Measurements from ENCODE around the gene CASKIN2.

Gene CASKIN2

DNA sequence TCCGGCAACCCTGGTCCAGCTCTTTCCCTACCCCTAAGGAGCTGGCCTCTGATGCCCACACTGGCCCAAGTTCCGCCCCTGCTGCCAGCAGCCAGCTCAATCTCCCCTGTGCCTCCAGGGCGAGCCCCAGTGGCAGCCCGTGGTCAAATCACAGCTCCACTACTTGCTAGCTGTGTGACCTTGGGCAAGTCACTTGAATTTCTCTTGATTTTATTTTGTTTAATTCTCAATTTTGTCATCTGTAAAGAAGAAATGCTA, 10.3 kb downstream of the CASKIN2 start:
- H3K36me3 ChIP-seq (ENCODE audit: control insufficient read depth, insufficient read depth, low read length), result peaks cover 9% of the 10 kb centered on the region

DNA sequence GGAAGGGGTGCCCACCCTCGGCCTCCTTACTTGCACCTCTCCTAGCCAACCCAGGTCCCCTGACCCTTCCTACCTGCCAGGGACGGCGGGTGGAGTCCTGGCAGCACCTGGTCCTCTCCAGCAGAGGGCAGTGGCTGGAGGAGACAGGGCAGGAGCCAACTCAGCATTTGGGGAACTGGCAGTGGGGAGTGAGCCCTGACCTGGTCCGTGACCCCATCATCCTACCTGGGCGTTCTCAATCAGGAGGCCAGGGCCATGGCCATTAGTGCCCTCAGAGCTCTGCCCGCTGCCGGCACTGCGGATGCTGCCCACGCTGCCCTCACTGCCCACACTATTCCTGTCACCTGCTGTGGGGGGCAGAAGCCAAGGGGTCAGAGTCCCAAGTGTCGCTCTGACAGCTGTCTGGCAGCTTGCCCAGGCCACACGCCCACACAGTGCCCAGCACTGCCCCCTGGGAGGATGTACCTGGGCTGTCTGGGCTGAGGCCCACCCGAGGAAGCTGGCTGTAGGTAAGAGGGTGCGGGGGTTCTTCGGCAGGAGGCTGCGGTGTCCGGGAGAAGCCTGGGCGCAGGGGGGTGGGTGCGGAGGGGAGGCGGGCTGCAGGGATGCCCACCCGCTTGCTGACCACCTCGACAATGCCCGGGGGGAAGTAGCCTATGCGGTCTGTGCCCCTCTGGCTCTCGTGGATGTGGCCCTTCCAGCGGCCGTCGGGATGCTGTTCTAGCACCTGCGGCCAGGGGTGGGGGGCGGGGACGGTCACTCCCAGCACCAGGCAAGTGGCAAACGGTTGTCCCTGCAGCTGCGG, 10.8 kb downstream of the CASKIN2 start:
- H3K36me3 ChIP-seq (ENCODE audit: control insufficient read depth, insufficient read depth, low read length), result peaks cover 9% of the 10 kb centered on the region
- H3K9me3 ChIP-seq (ENCODE audit: control insufficient read depth, low read length), result no peaks in the 10 kb centered on the region
- H3K27me3 ChIP-seq (ENCODE audit: control insufficient read depth, insufficient read depth, low read length), result no peaks in the 10 kb centered on the region
- H3K9ac ChIP-seq (ENCODE audit: low read length), result no peak overlapping the region
- peaks cover 14% of the 10 kb centered on the region for H3K4me1 ChIP-seq (ENCODE audit: control insufficient read depth, insufficient read depth, low read length)
- no peak overlapping the region for H3K4me3 ChIP-seq (ENCODE audit: low read length)

More for the DNA sequence above, 10.3 kb downstream of the CASKIN2 start:
- Histone ChIP-seq H3K9ac (ENCODE audit: low read length) (no peak overlapping the region), H3K27me3 (ENCODE audit: control insufficient read depth, insufficient read depth, low read length) (no peaks in the 10 kb centered on the region), H3K9me3 (ENCODE audit: control insufficient read depth, low read length) (no peaks in the 10 kb centered on the region), H3K4me1 (ENCODE audit: control insufficient read depth, insufficient read depth, low read length) (peaks cover 16% of the 10 kb centered on the region), H3K4me3 (ENCODE audit: low read length) (no peak overlapping the region)

DNA sequence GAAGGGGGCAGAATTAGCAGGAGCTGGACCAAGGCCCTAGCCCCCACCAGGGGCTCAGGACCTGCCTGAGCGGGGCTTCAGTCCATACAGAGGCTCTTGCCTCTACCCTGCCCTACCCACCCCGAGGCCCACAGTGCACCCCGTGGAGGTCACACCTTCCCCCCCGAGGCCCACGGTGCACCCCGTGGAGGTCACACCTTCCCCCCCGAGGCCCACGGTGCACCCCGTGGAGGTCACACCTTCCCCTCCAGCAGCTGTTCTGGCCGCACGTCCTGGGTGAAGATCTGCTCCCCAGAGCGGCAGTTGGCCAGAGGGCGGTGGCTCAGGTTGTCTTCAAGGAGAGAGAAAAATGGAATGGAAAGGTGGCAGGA, 11.4 kb downstream of the CASKIN2 start:
- Histone ChIP-seq H3K4me3 (ENCODE audit: low read length) (no peak overlapping the region), H3K4me1 (ENCODE audit: control insufficient read depth, insufficient read depth, low read length) (peaks cover 12% of the 10 kb centered on the region), H3K9ac (ENCODE audit: low read length) (no peak overlapping the region), H3K36me3 (ENCODE audit: control insufficient read depth, insufficient read depth, low read length) (peaks cover 9% of the 10 kb centered on the region), H3K27me3 (ENCODE audit: control insufficient read depth, insufficient read depth, low read length) (no peaks in the 10 kb centered on the region), H3K9me3 (ENCODE audit: control insufficient read depth, low read length) (no peaks in the 10 kb centered on the region)

DNA sequence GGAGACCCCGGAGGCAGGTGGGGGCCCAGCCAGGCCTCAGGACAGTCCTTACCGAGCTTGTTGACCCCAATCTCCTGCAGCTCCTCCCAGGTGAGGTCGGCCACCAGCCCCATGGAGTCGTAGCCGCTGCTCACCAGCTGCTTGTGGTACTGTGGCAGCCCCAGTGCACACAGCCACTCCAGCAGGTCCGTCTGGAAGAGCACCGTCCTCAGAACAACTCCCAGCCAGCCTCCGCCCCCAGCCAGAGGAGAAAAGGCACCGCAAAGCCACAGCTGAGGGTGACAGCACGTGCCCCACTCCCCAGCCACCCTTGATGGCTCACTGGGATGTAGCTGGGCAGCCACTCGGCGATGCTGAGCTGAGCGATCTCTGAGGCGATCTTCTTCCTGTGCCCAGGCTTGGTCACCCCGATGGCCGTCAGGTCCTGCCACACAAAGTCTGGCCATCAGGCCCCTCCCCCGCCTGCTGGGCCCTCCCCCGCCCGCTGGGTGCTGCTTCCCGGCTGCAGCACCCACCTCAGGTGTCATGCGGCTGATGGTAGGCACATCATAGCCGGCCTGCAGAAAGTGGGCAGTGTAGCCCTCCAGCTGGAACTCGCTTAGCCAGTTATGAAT, 11.9 kb downstream of the CASKIN2 start:
- no peak overlapping the region for H3K4me3 ChIP-seq (ENCODE audit: low read length)
- H3K4me1 ChIP-seq (ENCODE audit: control insufficient read depth, insufficient read depth, low read length), result peaks cover 6% of the 10 kb centered on the region
- no peaks in the 10 kb centered on the region for H3K27me3 ChIP-seq (ENCODE audit: control insufficient read depth, insufficient read depth, low read length)
- no peaks in the 10 kb centered on the region for H3K9me3 ChIP-seq (ENCODE audit: control insufficient read depth, low read length)
- H3K36me3 ChIP-seq (ENCODE audit: control insufficient read depth, insufficient read depth, low read length), result peaks cover 4% of the 10 kb centered on the region
- H3K9ac ChIP-seq (ENCODE audit: low read length), result no peak overlapping the region

DNA sequence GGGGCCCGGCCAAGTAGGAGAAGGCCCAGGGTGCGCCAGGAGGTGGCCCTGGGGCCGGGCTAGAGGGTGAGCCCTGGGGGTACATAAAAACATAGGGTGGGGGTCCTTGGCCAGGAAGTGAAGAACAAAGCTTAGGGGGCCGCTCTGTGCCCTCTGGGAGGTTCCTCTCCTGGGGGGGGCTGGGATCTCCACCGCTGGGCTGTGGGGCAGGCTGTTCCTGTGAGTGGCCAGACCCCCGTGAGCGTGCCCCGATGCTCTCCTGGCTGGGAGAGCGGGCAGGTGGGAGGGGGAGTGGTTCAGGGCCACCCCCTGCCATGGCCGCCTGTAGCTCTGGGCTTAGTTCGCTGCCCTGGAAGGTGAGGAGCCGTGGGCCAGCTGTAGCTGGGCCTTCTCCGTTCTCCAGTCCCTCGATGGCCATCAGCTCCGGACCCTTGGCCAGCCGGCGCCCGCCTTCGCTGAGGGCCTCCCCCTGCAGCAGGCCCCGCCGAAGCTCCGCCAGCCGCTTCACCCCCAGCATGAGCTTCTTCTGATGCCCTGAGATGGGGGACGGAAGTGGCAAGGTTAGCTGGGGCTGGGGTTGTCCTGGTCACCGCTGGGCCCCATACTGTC, 12.5 kb downstream of the CASKIN2 start:
- Histone ChIP-seq H3K9ac (ENCODE audit: low read length) (no peak overlapping the region), H3K36me3 (ENCODE audit: control insufficient read depth, insufficient read depth, low read length) (peaks cover 4% of the 10 kb centered on the region), H3K27me3 (ENCODE audit: control insufficient read depth, insufficient read depth, low read length) (no peaks in the 10 kb centered on the region), H3K4me1 (ENCODE audit: control insufficient read depth, insufficient read depth, low read length) (peaks cover 6% of the 10 kb centered on the region), H3K4me3 (ENCODE audit: low read length) (no peak overlapping the region), H3K9me3 (ENCODE audit: control insufficient read depth, low read length) (no peaks in the 10 kb centered on the region)

DNA sequence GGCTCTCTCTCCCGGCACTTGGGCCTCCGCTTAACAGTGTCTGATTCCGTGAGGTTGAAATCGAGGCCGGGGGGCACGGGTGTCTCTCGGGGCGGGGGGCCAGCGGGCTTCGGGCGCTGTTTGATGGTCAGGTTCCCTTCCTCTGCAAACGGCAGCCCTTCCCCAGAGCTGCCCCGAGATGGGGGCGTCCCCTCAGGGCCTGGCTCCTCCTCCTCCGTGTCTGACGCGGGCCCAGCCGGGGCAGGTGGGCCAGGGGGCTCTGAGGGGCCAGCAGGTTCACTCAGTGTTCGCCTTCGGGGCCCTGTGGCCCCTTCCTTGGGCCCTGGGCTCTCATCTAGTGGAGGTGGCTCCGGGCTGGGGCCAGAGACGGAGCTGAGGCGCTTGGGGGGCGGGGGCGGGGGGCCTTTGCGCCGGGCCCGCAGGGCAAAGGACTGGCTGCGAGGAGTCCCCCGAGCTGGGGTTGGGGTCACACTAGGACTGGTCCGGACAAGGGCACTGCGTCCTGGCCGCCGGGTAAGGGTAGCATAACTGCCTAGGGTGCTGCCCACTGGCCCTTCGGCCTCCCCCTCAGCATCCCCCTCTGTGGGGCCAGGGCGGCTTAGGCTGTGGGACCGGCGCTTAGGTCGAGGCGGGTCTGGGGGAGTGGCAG, 13.1 kb downstream of the CASKIN2 start:
- Histone ChIP-seq H3K4me3 (ENCODE audit: low read length) (no peak overlapping the region), H3K4me1 (ENCODE audit: control insufficient read depth, insufficient read depth, low read length) (peaks cover 6% of the 10 kb centered on the region), H3K9ac (ENCODE audit: low read length) (no peak overlapping the region), H3K9me3 (ENCODE audit: control insufficient read depth, low read length) (no peaks in the 10 kb centered on the region), H3K36me3 (ENCODE audit: control insufficient read depth, insufficient read depth, low read length) (peaks cover 5% of the 10 kb centered on the region), H3K27me3 (ENCODE audit: control insufficient read depth, insufficient read depth, low read length) (no peaks in the 10 kb centered on the region)

DNA sequence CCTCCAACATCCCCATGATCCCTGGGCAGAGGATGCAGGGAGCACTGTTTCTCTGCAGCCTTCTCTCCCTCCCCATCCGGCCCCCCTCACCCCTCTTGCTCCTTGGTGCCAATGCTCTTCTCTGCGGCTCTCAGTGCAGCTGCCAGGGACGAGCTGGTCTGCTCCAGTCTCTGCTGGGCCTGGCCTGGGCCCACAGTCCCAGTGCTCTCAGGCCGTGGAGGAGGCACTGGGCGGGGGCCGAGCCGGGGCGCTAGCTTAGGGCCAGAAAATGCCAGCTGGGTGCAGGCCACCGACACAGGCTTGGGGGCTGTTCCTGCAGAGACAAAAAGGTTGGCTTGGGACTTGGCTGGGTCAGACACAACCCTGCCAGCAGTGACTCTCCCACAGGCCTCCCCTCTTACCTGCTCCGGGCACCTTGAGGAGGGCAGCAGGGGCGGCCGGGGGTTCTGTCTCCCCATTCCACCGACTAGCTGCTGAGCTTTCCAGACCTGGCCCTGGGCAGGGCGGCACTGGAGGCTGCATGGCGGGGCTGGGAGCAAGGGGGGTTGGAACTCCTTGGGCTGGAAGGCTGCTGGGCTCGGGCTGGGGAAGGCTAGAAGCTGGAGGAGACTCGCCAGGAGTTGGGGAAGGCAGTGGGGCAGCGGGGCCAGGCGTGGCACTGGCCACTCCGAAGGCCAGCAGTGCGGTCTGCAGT, 13.8 kb downstream of the CASKIN2 start:
- no peak overlapping the region for H3K9ac ChIP-seq (ENCODE audit: low read length)
- no peaks in the 10 kb centered on the region for H3K9me3 ChIP-seq (ENCODE audit: control insufficient read depth, low read length)
- H3K4me1 ChIP-seq (ENCODE audit: control insufficient read depth, insufficient read depth, low read length), result peaks cover 6% of the 10 kb centered on the region
- H3K36me3 ChIP-seq (ENCODE audit: control insufficient read depth, insufficient read depth, low read length), result peaks cover 6% of the 10 kb centered on the region
- no peaks in the 10 kb centered on the region for H3K27me3 ChIP-seq (ENCODE audit: control insufficient read depth, insufficient read depth, low read length)
- no peak overlapping the region for H3K4me3 ChIP-seq (ENCODE audit: low read length)

DNA sequence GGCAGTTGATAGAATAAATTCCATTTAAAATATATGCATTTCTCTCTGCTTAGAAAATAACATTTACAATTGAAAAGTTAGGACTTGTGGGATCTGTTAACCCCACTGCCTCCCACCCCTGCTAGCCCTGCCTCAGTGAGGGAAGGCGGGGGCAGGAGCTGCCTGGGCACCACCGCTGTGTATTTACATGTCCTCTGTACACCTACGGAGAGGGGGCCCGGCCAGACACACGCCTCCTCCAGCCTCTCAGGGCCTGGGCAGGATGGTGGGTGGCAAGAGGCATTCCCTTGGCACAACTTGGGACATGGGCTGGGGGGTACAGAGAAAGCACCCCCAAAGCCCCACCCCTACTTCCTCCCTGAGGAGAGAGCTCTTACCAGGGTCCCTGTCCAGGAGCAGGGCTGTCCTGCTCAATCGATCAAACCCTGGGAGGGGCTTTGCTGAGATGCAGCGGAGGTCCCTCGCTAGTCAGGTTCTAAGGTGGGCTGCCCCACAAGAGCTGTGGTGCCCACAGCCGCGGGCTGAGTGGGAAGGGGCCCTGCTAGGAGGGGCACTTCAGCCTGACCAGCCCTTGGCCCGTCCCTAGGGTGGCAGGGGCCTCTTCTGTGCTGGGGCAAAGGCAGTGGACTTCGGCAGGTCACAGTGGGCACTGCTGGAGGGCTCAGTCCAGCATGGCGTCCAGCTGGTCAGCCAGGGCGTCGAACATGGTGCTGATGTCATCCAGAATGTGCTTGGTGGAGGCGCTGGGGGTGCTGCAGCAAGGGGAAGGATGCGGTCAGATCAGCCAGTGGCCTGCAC, 14.7 kb downstream of the CASKIN2 start:
- Histone ChIP-seq H3K27me3 (ENCODE audit: control insufficient read depth, insufficient read depth, low read length) (no peaks in the 10 kb centered on the region), H3K9me3 (ENCODE audit: control insufficient read depth, low read length) (no peaks in the 10 kb centered on the region), H3K36me3 (ENCODE audit: control insufficient read depth, insufficient read depth, low read length) (peaks cover 12% of the 10 kb centered on the region), H3K9ac (ENCODE audit: low read length) (no peak overlapping the region), H3K4me3 (ENCODE audit: low read length) (no peak overlapping the region), H3K4me1 (ENCODE audit: control insufficient read depth, insufficient read depth, low read length) (peaks cover 6% of the 10 kb centered on the region)

DNA sequence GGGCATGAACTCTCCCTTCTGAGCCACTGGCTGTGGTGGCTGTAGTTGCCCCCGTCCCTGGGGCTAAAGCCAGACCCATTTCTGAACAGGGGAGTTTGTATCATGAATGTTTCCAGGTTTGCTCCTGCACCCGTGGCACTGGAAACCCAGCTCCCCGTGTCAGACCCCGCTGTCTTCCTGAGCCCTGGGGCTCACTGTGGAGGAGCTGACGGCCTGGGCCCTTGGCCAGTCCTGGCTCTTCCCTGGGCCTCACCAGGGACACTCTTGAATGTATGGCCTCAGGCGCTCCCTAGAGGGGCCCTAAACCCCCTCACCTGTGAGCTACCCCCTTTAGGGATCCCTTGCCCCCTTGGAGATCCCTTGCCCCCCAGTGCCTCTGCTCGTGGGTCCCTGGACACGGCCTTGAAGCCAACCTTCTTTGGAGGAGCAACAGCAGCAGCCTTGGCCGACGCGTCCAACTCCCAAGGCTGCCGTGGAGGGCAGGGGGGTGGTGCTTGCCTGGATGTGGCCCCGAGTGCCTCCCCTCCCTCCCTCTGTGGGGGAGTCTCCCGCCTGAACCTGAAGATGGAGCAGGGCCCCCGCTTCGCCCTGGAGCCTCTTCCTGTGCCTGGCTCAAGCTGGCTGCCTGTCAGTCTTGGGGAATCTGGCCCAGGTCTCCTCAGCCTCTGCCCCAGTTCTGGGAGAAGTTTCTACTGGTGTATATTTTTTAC, 15.9 kb downstream of the CASKIN2 start:
- no peaks in the 10 kb centered on the region for H3K27me3 ChIP-seq (ENCODE audit: control insufficient read depth, insufficient read depth, low read length)
- H3K9ac ChIP-seq (ENCODE audit: low read length), result no peak overlapping the region
- H3K4me3 ChIP-seq (ENCODE audit: low read length), result no peak overlapping the region
- H3K9me3 ChIP-seq (ENCODE audit: control insufficient read depth, low read length), result no peaks in the 10 kb centered on the region
- peaks cover 12% of the 10 kb centered on the region for H3K36me3 ChIP-seq (ENCODE audit: control insufficient read depth, insufficient read depth, low read length)
- H3K4me1 ChIP-seq (ENCODE audit: control insufficient read depth, insufficient read depth, low read length), result peaks cover 5% of the 10 kb centered on the region

DNA sequence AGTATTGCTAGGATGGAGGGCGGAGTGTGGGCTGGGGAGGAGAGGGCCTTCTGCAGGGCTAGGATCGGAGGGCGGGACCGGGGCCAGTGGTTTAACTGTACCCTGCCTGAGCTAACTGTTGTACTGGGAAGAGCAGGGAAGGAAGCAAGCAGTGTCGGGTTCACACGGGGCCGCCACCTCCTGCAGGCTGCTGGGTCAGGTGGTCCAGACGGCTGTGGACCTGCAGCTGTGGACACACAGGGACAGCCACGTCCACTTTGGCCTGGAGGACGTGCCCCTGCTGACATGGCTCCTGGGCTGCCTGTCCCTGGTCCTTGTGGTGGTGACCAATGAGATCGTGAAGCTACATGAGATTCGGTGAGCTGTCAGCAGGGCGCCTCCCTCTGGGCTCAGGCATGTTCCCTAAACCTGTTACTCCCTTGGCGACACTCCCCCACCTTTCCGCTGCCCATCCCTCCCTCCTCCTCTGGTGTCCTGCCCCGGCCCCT, 16.6 kb downstream of the CASKIN2 start:
- H3K4me1 ChIP-seq (ENCODE audit: control insufficient read depth, insufficient read depth, low read length), result no peaks in the 10 kb centered on the region
- no peaks in the 10 kb centered on the region for H3K9me3 ChIP-seq (ENCODE audit: control insufficient read depth, low read length)
- no peak overlapping the region for H3K4me3 ChIP-seq (ENCODE audit: low read length)
- H3K27me3 ChIP-seq (ENCODE audit: control insufficient read depth, insufficient read depth, low read length), result no peaks in the 10 kb centered on the region
- H3K36me3 ChIP-seq (ENCODE audit: control insufficient read depth, insufficient read depth, low read length), result peaks cover 13% of the 10 kb centered on the region
- no peak overlapping the region for H3K9ac ChIP-seq (ENCODE audit: low read length)

Data from mucosa of stomach (tissue), 1 donor.